Endometrium (tissue), 2 donors: ENCODE results near the gene XYLT1.
A peak's percentile ranks its signal among the peaks of the same experiment; 100 is the strongest.
"Not testable (repeated sequence)": the region's sequence is repeated elsewhere in the genome, so short reads cannot be mapped to it uniquely, and the experiment has no call there.

Experiments used
- FAIRE-seq: peaks from 2 replicates; lab custom pipeline; 2012; peaks lifted over from hg19 to GRCh38; lab: Jason Lieb, UNC
- donor health status: control.
- donor health status: control.

Gene XYLT1

DNA sequence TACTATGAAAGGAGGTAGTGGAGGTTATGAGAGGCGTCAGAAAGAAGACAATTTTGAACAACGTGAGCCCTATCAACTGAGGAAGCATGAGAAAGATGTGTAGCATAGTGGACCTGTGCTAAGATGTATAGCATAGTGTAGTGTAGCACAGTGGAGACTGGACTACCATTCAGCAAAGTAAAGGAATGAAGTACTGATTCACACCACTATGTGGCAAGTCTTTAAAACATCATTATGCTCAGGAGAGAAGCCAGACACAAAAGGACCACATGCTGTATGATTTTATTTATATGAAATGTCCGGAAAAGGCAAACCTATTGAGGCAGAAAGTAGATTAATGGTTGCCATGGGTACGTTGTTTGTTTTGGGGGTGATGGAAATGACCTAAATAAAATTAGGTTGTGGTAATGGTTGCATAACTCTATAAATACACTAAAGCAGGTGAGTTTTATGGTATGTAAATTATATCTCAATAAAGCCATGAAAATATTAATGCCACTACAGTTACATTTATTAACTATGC lies 20.4 kb upstream of the XYLT1 start:
- FAIRE-seq: no peak

DNA sequence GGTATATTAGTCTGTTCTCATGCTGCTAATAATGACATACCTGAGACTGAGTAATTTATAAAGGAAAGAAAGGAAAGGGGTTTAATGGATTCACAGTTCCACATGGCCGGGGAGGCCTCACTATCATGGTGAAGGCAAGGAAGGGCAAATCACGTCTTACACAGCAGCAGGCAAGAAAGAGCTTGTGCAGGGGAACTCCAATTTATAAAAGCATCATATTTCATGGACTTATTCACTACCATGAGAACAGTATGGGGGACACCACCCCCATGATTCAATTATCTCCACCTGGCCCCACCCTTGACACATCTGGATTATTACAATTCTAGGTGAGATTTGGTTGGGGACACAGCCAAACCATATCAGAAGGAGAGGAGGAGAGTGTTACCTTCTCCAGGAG lies 17.7 kb upstream of the XYLT1 start:
- FAIRE-seq: no peak

DNA sequence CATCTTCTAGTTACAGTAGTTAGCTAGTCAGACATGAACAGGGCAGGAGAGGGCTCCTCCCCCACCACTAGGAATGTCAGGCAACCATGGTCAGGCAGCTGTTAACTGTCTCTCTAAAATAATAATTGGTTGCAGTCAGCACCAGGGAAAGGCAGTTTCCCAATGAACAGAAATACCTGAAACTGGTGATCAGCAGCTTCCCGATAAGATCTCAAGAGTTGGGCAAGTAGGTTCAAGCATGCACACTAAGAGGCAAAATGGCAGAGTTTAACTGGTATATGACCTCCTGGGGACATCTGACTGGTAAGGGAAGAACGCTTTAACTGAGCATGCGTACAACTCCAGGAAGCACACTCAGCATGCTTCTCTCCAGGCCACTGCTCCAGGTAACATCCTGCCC lies 12.6 kb upstream of the XYLT1 start:
- FAIRE-seq: no peak

DNA sequence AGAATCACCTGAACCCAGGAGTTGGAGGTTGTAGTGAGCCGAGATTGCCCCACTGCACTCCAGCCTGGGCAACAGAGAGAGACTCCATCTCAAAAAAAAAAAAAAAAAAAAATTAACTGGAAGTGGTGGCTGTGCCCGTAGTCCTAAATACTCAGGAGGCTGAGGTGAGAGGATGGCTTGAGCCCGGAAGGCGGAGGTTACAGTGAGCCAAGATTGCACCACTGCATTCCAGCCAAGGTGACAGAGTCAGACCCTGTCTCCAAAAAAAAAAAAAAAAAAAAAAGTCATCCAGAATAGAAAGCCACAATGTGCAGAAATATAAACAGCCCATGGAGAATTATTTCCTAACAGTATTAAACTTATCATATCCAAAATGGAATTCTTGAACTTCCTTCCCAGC lies 11.6 kb upstream of the XYLT1 start:
- not testable (repeated sequence) for FAIRE-seq

DNA sequence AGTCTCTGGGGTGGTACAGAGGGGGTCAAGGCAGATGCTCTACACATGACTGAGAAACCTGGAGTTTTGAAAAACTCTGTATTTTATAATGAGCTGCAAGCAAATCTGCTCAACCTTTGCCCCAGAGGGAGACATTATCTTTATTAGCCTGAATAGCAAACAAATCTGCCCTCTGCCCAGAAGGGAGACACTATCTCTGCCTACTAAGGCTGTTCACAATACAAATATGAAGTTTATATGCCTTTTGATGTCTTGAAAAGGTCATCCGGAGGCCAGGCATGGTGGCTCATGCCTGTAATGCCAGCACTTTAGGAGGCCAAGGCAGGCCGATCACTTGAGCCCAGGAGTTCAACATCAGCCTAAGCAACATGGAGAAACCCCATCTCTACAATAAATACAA lies 11.0 kb upstream of the XYLT1 start:
- FAIRE-seq: no peak

DNA sequence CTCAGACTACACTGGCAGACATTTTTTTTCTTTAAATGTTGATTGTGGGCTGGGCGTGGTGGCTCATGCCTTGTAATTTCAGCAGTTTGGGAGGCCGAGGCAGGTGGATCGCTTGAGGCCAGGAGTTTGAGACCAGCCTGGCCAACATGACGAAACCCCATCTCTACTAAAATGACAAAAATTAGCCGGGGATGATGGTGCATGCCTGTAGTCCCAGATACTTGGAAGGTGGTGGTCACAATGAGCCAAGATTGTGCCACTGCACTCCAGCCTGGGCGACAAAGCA lies 6.4 kb upstream of the XYLT1 start:
- FAIRE-seq: not testable (repeated sequence)

DNA sequence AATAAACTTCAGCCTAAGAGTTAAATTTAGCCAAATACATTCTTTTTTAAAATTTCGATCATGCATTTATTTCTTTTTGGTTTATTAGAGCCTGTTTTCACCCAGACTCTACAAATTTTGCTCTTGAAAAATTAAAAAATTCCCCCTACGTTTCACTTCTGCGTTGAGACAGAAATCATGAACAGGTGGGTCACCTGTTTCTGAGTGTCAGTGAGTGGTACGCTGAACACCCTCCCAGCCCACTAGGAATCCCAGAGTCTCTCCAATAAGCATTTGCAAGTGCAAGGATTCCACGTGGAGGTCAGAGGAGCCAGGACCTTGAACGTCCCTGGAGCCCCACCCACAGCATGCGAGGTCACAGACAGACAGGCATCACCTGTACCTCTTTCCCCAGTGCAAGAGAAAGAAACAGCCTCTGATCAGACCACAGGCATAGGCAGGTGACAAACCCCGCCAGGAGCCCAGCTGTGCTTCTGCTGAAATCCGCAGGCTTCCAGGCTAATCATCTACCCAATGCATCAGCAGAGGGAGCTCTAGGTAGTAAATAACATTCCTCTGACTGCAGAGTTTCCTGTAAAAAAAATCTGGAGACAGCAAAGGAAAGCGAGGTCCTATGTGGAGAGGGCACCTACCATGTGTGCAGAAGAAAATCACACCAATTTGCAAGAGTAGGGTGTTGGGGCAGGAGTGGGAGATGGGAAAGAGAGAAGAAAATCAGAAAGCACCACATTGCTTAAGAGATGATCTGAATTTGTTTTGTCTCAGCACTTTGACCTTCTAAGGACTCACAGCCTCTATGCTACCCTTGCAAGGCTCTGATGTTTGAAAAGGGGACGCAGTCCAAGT lies 5.9 kb upstream of the XYLT1 start:
- no peak for FAIRE-seq

DNA sequence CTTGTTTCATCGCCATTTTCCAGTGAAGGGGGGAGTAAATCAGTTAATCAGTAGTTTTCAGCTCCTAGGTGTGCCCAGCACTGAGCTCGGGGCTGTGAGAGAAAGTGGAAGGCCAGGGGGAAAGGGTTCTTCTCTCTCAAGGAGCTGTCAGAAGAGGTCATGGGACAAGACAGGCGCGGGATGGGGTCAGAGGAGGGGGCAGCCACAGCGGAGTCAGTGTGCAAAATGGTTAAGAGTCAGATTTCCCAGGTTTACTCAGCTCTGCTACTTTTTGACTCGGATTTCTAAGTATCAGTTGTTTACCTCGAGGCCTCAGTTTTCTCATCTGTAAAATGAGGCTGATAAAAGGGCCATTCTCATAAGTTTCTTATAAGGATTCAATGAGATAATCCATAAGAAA lies 4.3 kb upstream of the XYLT1 start:
- FAIRE-seq: no peak

DNA sequence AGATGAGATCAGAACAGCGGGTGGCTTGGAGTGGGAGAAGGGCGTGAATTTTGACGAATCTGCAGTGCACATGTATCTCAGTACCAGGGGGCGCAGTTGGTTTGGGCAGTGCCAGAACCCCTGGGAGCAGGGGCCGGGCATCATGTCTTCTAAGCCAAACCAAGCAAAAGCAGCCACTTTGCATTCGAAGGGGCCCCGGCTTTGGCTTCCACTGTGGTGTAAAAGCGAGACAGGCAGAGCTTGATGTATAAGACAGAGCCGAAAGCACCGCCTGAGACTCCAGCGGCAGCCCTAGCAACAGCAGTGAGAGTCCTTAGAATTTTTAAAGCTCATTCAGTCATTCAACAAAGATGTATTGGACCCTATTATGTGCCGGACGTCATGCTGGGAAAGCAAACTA lies 3.8 kb upstream of the XYLT1 start:
- FAIRE-seq: no peak

DNA sequence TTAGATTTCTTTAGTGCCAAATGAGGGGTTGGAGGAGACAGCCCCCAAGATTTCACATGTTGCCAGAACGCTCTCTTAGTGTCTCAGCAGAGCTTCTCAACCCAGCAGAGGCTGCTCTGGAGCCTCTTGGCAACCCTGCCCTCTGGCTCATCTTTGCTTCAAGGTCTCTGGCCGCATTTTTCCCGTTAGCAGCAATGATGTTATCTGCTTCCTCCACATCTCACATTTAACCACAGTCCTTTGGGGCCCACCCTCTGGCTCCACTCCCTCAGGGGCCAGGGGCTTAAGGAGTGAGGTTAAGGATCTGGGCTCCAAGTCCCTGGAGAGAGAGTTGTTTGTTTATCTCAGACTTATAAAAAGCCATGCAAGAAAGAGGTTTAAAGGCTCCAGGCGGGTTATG lies 3.3 kb upstream of the XYLT1 start:
- no peak for FAIRE-seq

DNA sequence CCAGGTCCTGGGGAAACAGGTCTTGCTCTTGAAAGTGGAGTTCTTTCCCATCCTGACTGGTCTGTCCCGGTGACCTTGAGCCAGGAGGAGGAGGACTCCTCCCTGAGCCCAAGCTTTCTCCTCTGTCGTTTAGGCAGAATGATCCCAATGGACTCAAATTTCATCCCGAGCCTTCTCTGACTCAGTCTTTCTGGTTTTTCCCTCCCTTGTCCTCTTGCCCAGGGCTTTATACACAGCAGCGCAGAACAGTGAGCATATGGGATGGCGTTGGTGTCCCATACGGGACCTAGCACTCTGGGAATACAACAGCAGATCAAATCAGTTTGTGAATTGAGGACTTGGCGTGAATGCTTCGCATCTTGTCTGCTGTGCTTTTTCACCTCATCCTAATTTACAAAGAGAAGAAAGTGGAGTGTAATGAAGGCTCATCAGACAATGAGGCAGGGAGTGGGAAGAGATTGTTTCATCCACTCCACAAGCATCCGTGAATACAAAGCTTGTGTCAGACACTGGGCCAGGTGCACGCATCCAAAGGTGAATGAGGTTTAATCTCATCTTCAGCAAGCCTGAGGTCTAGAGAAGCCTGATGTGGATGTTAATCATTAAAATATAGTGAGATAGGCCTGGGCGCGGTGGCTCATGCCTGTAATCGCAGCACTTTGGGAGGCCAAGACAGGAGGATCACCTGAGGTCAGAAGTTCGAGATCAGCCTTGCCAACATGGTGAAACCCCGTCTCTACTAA lies 1.1 kb upstream of the XYLT1 start:
- FAIRE-seq: no peak

DNA sequence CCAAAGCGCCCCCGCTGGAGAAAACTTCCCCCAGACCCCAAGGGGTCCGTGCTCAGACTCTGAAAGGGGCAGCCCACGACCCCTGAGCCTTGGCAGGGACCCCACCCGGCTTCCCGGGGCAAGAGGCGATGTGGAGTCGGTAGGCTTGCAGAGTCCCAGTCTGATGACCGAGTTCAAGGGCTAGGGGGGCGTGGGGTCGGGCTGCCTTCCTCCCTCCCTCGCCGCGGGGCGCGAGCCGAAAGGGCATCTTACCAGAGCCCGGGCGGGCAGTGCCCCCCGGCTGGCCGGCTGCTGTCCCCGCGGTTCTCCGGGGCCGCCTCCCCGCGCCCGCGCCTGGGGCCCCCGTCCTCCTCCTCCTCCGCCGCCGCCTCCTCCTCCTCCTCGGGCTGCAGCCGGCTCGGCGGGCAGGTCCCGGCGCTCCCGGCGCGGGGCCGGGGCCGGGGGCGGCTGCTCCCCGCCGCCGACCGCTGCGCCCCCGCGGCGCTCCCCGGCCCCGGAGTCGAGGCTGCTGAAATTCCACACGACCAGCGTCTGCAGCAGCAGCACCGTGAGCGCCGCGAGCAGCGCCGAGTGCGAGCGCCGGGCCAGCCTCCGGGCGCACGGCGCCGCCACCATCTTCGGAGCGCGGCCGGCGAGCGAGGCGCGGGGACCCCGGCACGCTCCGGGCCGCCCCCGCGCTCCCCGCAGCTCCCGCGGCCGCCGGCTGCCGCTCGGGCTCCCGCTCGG lies 415 bp downstream of the XYLT1 start:
- FAIRE-seq: no peak

DNA sequence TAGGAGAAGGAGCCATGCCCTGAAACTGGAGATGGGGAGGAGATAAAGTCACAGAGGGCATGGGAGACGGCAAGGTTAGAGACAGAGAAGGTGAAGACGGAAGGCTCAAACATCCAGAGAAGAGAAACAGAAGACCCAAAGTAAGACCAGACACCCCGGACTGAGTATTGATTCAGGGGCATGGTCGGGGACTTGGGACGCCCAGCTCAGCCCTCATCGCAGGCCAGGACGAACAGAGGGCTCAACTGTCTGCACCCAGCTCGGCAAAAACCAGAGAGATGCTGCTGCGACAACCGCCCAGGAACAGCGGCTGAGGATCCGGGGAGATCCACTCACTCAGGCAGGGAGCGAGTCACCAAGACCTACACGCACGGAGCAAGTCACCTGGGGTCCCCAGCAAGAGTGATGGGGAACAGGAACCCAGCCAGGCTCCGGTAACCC lies 999 bp downstream of the XYLT1 start:
- no peak for FAIRE-seq

DNA sequence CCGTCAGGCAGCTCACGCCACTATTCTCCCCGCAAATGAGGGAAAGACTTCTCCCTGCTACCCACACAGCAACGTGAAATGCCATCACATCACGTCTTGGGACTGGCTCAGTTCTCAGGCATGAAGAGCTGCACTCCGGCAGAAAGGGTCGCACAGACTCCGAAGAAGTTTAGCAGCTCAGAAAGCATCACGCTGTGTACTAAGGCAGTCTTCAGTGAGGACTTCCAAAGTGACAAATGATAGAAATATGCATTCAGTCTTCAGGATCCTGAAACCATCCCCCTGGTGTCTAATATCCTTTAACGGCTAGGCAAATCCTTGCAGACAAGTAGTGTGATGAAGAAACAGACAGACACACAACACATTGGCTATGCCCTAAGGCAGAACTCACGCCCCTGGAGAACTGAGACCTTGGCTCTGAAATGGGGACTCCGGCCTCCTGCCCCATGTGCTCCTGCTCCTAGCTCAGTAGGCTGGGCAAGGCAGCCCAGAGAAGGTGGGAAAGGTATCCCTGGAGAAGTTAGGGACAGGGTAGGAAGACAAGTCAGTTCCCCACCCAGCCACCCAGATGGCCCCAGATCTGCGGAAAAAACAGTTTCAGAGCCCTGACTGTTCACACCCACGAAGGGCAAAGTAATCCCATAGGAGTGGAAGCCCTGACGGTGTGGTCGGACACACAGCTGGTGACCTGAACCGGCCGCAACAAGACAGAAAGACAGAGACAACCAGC lies 1.6 kb downstream of the XYLT1 start:
- FAIRE-seq: no peak

DNA sequence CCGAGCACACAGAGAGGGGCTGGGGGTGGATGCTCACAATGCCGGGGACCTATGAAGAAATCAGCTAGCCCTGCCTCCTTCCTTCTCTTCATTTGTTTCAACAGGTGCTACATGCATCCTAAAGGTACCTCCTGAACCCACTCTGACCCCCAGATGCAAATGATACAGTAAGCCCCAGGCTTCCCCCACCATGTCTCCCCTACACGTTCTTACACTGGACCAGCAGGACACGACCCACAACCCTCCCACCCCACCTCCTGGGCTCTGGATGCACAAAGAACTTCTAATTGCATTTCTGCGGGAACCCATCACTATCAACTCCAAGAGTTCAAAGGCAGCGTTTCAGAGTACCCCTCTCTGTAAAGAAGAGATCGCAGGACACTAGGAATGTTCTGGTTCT lies 2.1 kb downstream of the XYLT1 start:
- no peak for FAIRE-seq

DNA sequence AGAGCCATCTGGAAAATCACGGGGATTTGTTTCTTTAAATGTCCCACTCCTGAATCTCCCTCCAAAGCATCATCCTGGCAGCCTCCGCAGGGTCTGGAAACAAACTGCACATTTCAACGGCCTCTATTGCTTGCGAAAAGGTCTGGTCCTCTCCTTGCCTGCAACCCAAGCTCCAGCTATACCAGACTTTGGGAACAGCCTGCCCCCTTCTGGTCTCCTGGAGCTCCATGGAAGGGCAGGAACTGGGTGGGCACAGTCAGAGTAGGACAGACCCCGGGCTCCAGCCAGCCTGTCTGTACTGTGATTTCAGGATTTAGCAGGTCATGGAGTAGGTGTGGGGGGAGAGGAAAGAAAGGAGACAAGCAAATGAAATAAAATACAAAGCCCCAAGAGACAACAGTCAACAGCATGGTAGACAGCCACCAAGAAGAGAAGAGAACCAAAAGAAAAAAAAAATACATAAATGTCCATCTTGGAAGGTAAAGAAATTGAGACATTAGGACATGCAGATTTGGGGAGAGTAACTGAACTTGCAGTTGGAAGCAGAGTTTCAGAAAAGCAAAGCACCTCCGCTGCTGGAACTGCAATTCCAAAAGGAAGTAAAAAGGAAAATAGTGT lies 2.7 kb downstream of the XYLT1 start:
- peak; percentile 39 for FAIRE-seq

DNA sequence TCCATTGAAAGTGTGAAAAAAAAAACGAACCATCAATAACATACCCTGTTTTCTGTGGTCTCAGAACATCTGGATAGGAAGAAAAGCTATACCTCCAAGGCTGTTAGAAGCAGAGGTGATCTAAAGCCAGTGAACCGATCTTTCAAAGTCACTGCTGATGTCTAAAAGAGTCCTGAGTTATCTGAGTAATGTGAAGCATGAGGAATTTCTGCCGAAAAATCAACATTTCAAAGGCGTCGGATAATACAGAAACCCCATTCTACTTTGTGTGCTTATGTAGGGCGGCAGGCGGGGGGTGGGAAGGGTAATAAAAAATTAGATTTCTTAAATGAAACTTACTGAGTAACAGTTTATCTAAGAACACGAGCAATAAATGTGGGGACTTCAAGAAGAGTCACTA lies 3.9 kb downstream of the XYLT1 start:
- no peak for FAIRE-seq

DNA sequence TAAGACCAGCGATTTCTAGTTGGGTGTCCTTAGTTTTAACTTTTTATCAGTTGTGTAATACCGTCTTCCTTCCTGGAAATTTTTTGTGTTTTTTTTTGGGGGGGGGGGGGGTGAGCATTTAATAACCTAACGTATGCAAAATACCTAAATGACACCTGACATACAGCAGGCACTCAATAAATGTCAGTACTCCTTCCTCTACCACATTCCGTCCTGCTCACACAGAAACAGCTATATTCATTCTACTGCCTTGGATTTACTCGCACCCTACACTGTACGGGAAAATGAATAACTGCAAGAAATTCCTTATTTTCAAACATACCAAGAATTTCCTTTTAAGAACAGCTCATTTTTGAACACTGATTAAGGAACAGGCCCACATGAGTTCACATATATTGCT lies 5.3 kb downstream of the XYLT1 start:
- FAIRE-seq: no peak

DNA sequence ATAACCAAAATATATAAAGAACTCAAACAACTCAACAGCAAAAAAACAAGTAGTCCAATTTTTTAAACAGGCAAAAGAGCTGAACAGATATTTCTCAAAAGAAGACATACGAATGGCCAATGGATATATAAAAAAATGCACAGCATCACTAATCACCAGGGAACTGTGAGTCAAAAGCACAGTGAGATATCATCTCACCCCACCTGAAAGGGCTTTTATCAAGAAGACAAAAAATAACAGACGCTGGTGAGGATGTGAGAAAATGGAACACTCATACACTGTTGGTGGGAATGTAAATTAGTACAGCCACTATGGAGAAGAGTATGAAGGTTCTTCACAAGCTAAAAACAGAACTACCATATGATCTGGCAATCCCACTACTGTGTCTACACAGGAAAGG lies 7.4 kb downstream of the XYLT1 start:
- no peak for FAIRE-seq

DNA sequence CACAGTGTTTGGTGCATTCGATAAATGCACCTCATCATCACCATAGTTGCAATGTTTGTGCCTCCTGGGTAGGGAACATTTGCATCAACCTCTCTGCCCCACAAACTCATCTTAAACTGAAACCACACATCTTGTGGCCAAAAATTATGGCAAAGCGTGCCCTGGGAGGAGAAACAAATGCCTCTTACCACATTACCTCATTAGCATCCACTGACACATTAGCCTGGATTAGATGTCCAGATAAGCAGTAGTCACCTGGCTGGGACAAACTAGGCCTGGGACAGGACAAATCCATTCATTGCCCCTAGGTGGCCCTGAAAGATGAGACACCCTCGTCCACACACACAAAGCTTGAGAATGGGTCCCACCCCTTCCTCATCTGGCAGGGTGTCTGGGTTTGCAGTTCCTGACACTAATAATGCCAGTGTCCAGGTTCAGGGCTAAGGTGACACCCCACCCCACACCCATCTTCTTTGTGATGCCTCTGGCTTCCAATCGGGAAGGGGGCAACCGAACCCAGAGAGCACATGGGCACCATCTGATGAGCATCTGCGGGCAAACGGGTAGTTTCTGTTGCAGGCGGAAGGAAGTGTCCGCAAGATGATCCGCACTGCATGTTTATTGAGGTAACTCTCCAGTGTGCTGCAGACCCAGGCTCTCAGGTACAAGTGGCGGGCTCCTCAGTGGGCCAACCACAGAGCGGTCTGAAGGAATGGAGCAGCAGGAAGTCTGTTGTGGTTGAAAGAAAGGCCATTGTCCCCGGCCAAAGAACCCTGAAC lies 8.6 kb downstream of the XYLT1 start:
- FAIRE-seq: no peak

DNA sequence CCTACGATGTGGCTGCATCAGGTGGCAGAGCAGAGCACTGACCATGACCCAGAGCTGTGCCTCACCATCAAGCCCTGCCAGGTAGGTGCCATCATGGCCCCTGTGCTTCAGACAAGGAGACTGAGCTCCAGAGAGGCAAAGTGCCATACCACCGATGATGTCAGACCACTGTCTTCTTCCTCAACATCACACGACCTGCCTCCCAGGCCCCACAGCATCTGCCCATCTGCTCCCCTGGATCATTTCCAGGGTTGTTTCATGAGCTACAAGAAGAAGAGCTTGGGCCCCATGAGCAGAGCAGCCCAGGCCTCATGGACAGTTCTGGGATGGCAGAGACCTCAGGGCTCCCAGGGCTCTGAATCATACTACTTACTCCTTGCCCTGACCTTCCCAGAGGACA lies 9.9 kb downstream of the XYLT1 start:
- FAIRE-seq: no peak
